ENCODE measurements around the gene ORC4. TPM values are rescaled to one million over a fixed set of nuclear protein-coding genes. Genes with fewer than 3 reads are reported as not detected.

The ORC4 gene
- polyA plus RNA-seq, 1 experiment: 12.7 TPM

GRCh38 chr2:147904051-147904450, 116.5 kb downstream of the ORC4 start:
- no peak for DNase-seq (ENCODE audit: low read depth)
- CTCF ChIA-PET: interaction anchor here (0.5 kb wide), 1 partner anchor 488 kb away, joined by 3 read pairs; no protein-coding TSS in a partner anchor
- no peak overlapping the region for H3K4me3 ChIP-seq (ENCODE audit: low read depth, low read length)
- H3K27me3 ChIP-seq (ENCODE audit: control insufficient read depth, insufficient read depth, low read length): no peaks in the 10 kb centered on the region
- no peak for TF ChIP-seq CTCF (IDR thresholded peaks at IDR 0.05; ENCODE audit: insufficient read depth, low read depth, low read length)
- POLR2A ChIA-PET: no interaction called here
- no peaks in the 10 kb centered on the region for H3K36me3 ChIP-seq (ENCODE audit: control insufficient read depth, insufficient read depth, low read length)

DNA sequence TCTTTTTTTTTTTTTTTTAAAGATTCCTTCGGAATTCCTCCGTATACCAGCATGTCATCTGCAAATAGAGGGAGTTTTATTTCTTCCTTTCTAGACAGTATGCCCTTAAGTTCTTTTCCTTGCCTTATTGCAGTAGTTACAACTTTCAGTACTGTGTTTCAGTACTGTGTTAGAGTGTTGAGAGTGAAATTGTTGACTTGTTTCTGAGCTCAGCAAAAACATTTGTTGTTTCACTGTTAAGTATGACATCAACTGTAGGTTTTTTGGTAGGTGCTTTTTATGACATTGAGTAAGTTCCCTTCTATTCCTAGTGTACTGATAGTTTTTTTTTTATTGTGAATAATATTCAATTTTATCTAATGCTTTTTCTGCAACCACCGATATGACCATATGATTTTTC, 131.9 kb downstream of the ORC4 start:
- CTCF ChIA-PET: no interaction called here
- POLR2A ChIA-PET: no interaction called here
- no peak for DNase-seq (ENCODE audit: low read depth)

DNA sequence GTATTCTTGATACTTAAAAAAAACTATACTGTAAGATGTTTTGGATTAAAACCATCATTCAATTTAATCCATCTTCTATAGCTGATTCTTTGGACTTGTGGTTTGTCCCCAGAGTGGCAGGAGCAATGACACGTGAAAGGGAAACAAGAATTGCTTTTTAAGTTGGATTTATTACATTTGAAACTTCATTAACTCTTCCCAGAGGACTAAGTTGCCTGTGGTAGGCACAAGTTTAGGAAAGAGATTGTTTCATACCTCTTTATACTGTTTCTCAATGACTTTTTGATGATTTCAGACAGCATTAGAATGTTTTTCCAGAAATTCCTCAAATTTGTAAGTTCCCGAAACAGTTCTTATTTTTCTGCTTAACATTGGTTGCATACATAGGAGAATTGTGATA, 134.4 kb downstream of the ORC4 start:
- TF ChIP-seq CTCF (IDR thresholded peaks at IDR 0.05; ENCODE audit: insufficient read depth, low read depth, low read length): no peak
- Histone ChIP-seq H3K27me3 (ENCODE audit: control insufficient read depth, insufficient read depth, low read length) (no peaks in the 10 kb centered on the region), H3K36me3 (ENCODE audit: control insufficient read depth, insufficient read depth, low read length) (no peaks in the 10 kb centered on the region), H3K4me3 (ENCODE audit: low read depth, low read length) (no peak overlapping the region)
- DNase-seq (ENCODE audit: low read depth): no peak
- POLR2A ChIA-PET: no interaction called here
- CTCF ChIA-PET: no interaction called here

More for the DNA sequence above, 131.9 kb downstream of the ORC4 start:
- Histone ChIP-seq H3K4me3 (ENCODE audit: low read depth, low read length) (no peak overlapping the region), H3K27me3 (ENCODE audit: control insufficient read depth, insufficient read depth, low read length) (no peaks in the 10 kb centered on the region), H3K36me3 (ENCODE audit: control insufficient read depth, insufficient read depth, low read length) (no peaks in the 10 kb centered on the region)
- TF ChIP-seq CTCF (IDR thresholded peaks at IDR 0.05; ENCODE audit: insufficient read depth, low read depth, low read length): no peak

DNA sequence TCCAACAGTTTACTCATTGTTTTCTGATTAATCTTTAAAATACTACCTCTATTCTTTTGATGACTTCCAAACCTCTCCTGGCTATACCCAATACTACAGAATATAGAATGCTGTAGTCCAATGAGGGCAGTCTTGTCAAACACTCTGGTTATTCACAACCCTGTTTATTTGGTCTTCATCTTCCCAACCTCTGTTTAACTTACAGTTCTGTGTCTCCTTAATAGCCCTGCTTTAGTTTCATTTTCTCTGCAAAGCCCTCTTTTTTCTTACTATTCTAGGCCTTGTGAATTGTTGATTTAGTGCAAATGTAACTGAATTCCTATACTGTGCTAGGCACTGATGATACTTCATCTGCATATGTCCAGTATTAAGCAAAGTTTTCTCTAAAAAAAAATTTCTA, 135.7 kb downstream of the ORC4 start:
- no peak for TF ChIP-seq CTCF (IDR thresholded peaks at IDR 0.05; ENCODE audit: insufficient read depth, low read depth, low read length)
- Histone ChIP-seq H3K36me3 (ENCODE audit: control insufficient read depth, insufficient read depth, low read length) (no peaks in the 10 kb centered on the region), H3K4me3 (ENCODE audit: low read depth, low read length) (no peak overlapping the region), H3K27me3 (ENCODE audit: control insufficient read depth, insufficient read depth, low read length) (no peaks in the 10 kb centered on the region)
- ChIA-PET POLR2A (no interaction called here), CTCF (no interaction called here)
- DNase-seq (ENCODE audit: low read depth): no peak

DNA sequence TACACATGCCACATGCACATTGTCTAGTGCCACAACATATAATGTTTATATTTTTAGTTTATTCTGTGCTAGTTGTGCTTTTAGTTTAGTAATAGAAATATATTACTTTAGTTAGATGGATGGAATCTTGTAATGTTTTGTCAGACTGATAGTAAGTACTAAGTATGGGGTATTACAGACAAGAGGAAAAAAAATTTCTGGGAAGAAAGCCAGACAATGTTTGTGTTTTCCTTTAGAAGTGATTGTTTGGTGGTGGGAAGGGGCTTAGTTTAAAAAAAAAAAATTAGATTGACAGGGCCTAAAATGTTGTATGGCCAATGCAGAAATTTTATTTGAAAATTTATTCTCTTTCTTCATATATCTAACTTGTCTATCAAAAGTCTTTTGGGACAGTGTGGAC, 137.9 kb downstream of the ORC4 start:
- no peak for DNase-seq (ENCODE audit: low read depth)
- ChIA-PET POLR2A (no interaction called here), CTCF (no interaction called here)
- no peaks in the 10 kb centered on the region for H3K27me3 ChIP-seq (ENCODE audit: control insufficient read depth, insufficient read depth, low read length)
- TF ChIP-seq CTCF (IDR thresholded peaks at IDR 0.05; ENCODE audit: insufficient read depth, low read depth, low read length): no peak
- no peaks in the 10 kb centered on the region for H3K36me3 ChIP-seq (ENCODE audit: control insufficient read depth, insufficient read depth, low read length)
- no peak overlapping the region for H3K4me3 ChIP-seq (ENCODE audit: low read depth, low read length)

Other genes starting within 250 kb of the ORC4 start
- 2.2 and 5.4 TPM in 2 replicates for gene ACVR2A, start 175.7 kb downstream of the ORC4 start, polyA plus RNA-seq (2011; rRNA removed)
- gene MBD5, start 354 bp upstream of the ORC4 start, polyA plus RNA-seq (2011; rRNA removed): 20.4 and 28.1 TPM in 2 replicates

Data from BJ (cell line).